Fibroblast of pulmonary artery (primary cell): ENCODE measurements around the gene PLA2G3.
"Not testable (repeated sequence)": the region's sequence is repeated elsewhere in the genome, so short reads cannot be mapped to it uniquely, and the experiment has no call there.

ENCODE experiments used
- DNase-seq: peaks from one replicate; pipeline ENCODE4 v3.0.0-alpha.2; 2010; ENCODE audit warnings: low read depth
- H3K4me3 ChIP-seq: replicated peaks from 2 replicates; pipeline ENCODE4 v1.5.1; 2011; ENCODE audit warnings: low read depth, mild to moderate bottlenecking, control low read depth, low read length, moderate library complexity
- CTCF ChIP-seq: IDR thresholded peaks from 2 replicates; pipeline ENCODE4 v1.5.1; 2011; ENCODE audit warnings: mild to moderate bottlenecking, control low read depth, low read length, inconsistent platforms; ENCODE audit errors: missing control alignments

Gene PLA2G3

GRCh38 chr22:31177420-31178162, 37.3 kb upstream of the PLA2G3 start:
- peak; percentile 74 for DNase-seq
- no peak overlapping the region for H3K4me3 ChIP-seq
- no peak for TF ChIP-seq CTCF

GRCh38 chr22:31176923-31177322, 36.6 kb upstream of the PLA2G3 start:
- DNase-seq = no peak

GRCh38 chr22:31173386-31174145, 33.3 kb upstream of the PLA2G3 start:
- TF ChIP-seq CTCF = no peak
- peak; percentile 77 for DNase-seq

More at GRCh38 chr22:31176923-31177322, 36.6 kb upstream of the PLA2G3 start:
- TF ChIP-seq CTCF = no peak
- no peak overlapping the region for H3K4me3 ChIP-seq

GRCh38 chr22:31171734-31172133, 31.4 kb upstream of the PLA2G3 start:
- not testable (repeated sequence) for DNase-seq, H3K4me3 ChIP-seq

More at GRCh38 chr22:31173386-31174145, 33.3 kb upstream of the PLA2G3 start:
- H3K4me3 ChIP-seq = no peak overlapping the region

GRCh38 chr22:31170971-31171370, 30.7 kb upstream of the PLA2G3 start:
- TF ChIP-seq CTCF = no peak
- no peak for DNase-seq
- no peak overlapping the region for H3K4me3 ChIP-seq

- DNase-seq = no peak
- peak; percentile 12 for TF ChIP-seq CTCF
- H3K4me3 ChIP-seq = no peak overlapping the region
These were observed 21.9 kb upstream of the PLA2G3 start for GRCh38 chr22:31162015-31162765.

- peak overlapping the region; percentile 77 for H3K4me3 ChIP-seq
- no peak for DNase-seq
- TF ChIP-seq CTCF = no peak
These were observed 21.1 kb upstream of the PLA2G3 start for GRCh38 chr22:31161386-31161785.
